HG03095 (cell line): ENCODE results near the gene MYBPC3.

ENCODE experiments used
- ATAC-seq: cut with Tn5 transposase; IDR thresholded peaks from one replicate; pipeline ENCODE4 v1.9.1; 2021; ENCODE audit warnings: moderate library complexity; ENCODE audit not compliant: unreplicated experiment

MYBPC3 gene

GRCh38 chr11:47359162-47359561 is 6.7 kb upstream of the MYBPC3 start:
- no peak for ATAC-seq

- no peak for ATAC-seq
These were observed 6.2 kb upstream of the MYBPC3 start for GRCh38 chr11:47358731-47359051.

- no peak for ATAC-seq
These were observed 5.7 kb upstream of the MYBPC3 start for GRCh38 chr11:47357985-47358730.

- no peak for ATAC-seq
These were observed 4.5 kb upstream of the MYBPC3 start for GRCh38 chr11:47356998-47357329.

- no peak for ATAC-seq
These were observed 3.9 kb upstream of the MYBPC3 start for GRCh38 chr11:47356129-47356997.

- ATAC-seq: no peak
These were observed 3.0 kb upstream of the MYBPC3 start for GRCh38 chr11:47355283-47356128.

GRCh38 chr11:47354913-47355282 is 2.4 kb upstream of the MYBPC3 start:
- ATAC-seq: no peak

- ATAC-seq: no peak
These were observed 1.7 kb upstream of the MYBPC3 start for GRCh38 chr11:47353978-47354774.

GRCh38 chr11:47351156-47352126 is 1.1 kb downstream of the MYBPC3 start:
- no peak for ATAC-seq

- ATAC-seq: no peak
These were observed 2.2 kb downstream of the MYBPC3 start for GRCh38 chr11:47350315-47350714.

GRCh38 chr11:47349521-47350095 is 2.9 kb downstream of the MYBPC3 start:
- no peak for ATAC-seq

- no peak for ATAC-seq
These were observed 3.6 kb downstream of the MYBPC3 start for GRCh38 chr11:47348859-47349258.

GRCh38 chr11:47348131-47348802 is 4.2 kb downstream of the MYBPC3 start:
- ATAC-seq: no peak

- ATAC-seq: no peak
These were observed 5.4 kb downstream of the MYBPC3 start for GRCh38 chr11:47347137-47347536.

GRCh38 chr11:47345890-47346563 is 6.5 kb downstream of the MYBPC3 start:
- ATAC-seq: no peak

- no peak for ATAC-seq
These were observed 9.6 kb downstream of the MYBPC3 start for GRCh38 chr11:47342854-47343253.

- ATAC-seq: no peak
These were observed 10.3 kb downstream of the MYBPC3 start for GRCh38 chr11:47342036-47342803.
